ENCODE results near the gene FARS2. TPM values are rescaled to one million over a fixed set of nuclear protein-coding genes. Genes with fewer than 3 reads are reported as not detected.
"Not testable (repeated sequence)": the region's sequence is repeated elsewhere in the genome, so short reads cannot be mapped to it uniquely, and the experiment has no call there.

FARS2 gene
- total RNA-seq, 2 donors from 2014 or later, result 23.9 to 26.0 TPM

DNA sequence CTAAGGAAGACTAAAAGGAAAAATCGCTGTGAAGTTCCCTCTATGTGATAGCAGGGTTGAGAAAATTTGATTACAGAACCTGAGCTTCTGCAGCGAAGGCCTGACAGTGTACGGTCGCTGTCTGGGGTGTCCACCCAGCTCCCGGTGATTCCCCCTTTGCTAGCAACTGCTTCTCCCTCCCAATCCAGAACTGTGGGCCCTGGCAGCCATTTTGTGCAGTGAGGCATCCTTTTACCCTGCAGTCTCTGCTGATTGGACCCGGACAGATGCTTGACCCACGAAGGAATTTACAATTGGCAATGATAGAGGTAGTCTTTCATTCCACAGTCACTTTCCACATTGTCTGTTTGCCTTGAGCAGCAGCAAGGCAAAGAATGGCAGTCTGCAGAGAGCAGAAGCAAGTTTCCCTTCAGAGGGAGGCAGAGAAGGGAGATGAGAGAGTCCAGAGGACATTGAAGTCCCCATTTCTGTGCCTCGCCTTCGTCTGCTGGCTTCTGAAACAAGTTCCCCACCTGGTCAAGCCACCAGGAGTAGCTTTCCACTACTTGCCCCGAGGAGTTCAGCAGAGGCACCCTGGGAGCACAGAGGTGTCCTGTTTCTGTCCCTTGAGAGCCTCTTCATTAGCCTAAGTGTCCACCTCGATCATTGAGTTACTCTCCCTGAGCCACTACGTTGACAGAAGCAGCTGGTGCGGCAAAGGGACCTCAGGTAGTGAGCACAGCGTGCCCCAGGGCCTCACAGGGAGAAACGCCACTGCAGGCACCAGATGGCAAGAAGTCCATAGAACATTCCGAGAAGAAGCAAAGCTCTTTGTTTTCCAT is 375.1 kb downstream of the FARS2 start:
- H3K4me1 Mint-ChIP-seq (ENCODE audit: low read depth), result peaks cover 11% of the 10 kb centered on the region
- H3K4me3 Mint-ChIP-seq, result no peak overlapping the region
- ATAC-seq (replicated peaks in 1 of 2) (no peak), DNase-seq (no peak)
- no peaks in the 10 kb centered on the region for H3K27me3 Mint-ChIP-seq (ENCODE audit: low read depth)
- no peak overlapping the region for H3K27ac Mint-ChIP-seq
- peaks cover 1 to 9% of the 10 kb centered on the region in 2 donors for H3K9me3 Mint-ChIP-seq
- peaks cover 5 to 16% of the 10 kb centered on the region in 2 donors for H3K36me3 Mint-ChIP-seq (ENCODE audit: insufficient read depth in 2 of 2)

GRCh38 chr6:5637714-5638113 is 376.4 kb downstream of the FARS2 start:
- Mint-ChIP-seq H3K4me1 (ENCODE audit: low read depth) (peaks cover 4% of the 10 kb centered on the region), H3K36me3 (ENCODE audit: insufficient read depth in 2 of 2) (peaks cover 3 to 18% of the 10 kb centered on the region in 2 donors), H3K27me3 (ENCODE audit: low read depth) (no peaks in the 10 kb centered on the region), H3K27ac (no peak overlapping the region), H3K4me3 (no peak overlapping the region), H3K9me3 (peaks cover 1 to 9% of the 10 kb centered on the region in 2 donors)
- ATAC-seq (replicated peaks in 1 of 2) (no peak), DNase-seq (no peak)

GRCh38 chr6:5638666-5639065 is 377.4 kb downstream of the FARS2 start:
- Mint-ChIP-seq H3K27me3 (ENCODE audit: low read depth) (no peaks in the 10 kb centered on the region), H3K27ac (no peak overlapping the region), H3K4me1 (ENCODE audit: low read depth) (no peaks in the 10 kb centered on the region), H3K9me3 (peaks cover 1 to 9% of the 10 kb centered on the region in 2 donors), H3K36me3 (ENCODE audit: insufficient read depth in 2 of 2) (peaks cover 3 to 17% of the 10 kb centered on the region in 2 donors), H3K4me3 (no peak overlapping the region)
- DNase-seq (no peak), ATAC-seq (replicated peaks in 1 of 2) (no peak)

GRCh38 chr6:5639193-5639592 is 377.9 kb downstream of the FARS2 start:
- no peak for DNase-seq
- Mint-ChIP-seq H3K36me3 (ENCODE audit: insufficient read depth in 2 of 2) (peaks cover 3 to 17% of the 10 kb centered on the region in 2 donors), H3K27me3 (ENCODE audit: low read depth) (no peaks in the 10 kb centered on the region), H3K4me3 (no peak overlapping the region), H3K9me3 (peaks cover 1 to 9% of the 10 kb centered on the region in 2 donors), H3K4me1 (ENCODE audit: low read depth) (no peaks in the 10 kb centered on the region), H3K27ac (no peak overlapping the region)
- ATAC-seq (replicated peaks in 1 of 2), result no peak

- DNase-seq, result no peak
- Mint-ChIP-seq H3K27ac (no peak overlapping the region), H3K4me3 (no peak overlapping the region), H3K36me3 (ENCODE audit: insufficient read depth in 2 of 2) (peaks cover 3 to 17% of the 10 kb centered on the region in 2 donors), H3K9me3 (peaks cover 1 to 9% of the 10 kb centered on the region in 2 donors), H3K4me1 (ENCODE audit: low read depth) (no peaks in the 10 kb centered on the region), H3K27me3 (ENCODE audit: low read depth) (no peaks in the 10 kb centered on the region)
- no peak for ATAC-seq (replicated peaks in 1 of 2)
Observed at GRCh38 chr6:5640614-5641013, 379.3 kb downstream of the FARS2 start.

GRCh38 chr6:5644523-5645185 is 383.3 kb downstream of the FARS2 start:
- DNase-seq (no peak), ATAC-seq (replicated peaks in 1 of 2) (no peak)
- H3K36me3 Mint-ChIP-seq (ENCODE audit: insufficient read depth in 2 of 2), result peaks cover 3 to 14% of the 10 kb centered on the region in 2 donors
- peaks cover 1 to 9% of the 10 kb centered on the region in 2 donors for H3K9me3 Mint-ChIP-seq
- H3K4me1 Mint-ChIP-seq (ENCODE audit: low read depth), result no peaks in the 10 kb centered on the region
- no peaks in the 10 kb centered on the region for H3K27me3 Mint-ChIP-seq (ENCODE audit: low read depth)
- no peak overlapping the region for H3K4me3 Mint-ChIP-seq
- no peak overlapping the region for H3K27ac Mint-ChIP-seq

- no peaks in the 10 kb centered on the region for H3K4me1 Mint-ChIP-seq (ENCODE audit: low read depth)
- peaks cover 3 to 8% of the 10 kb centered on the region in 2 donors for H3K36me3 Mint-ChIP-seq (ENCODE audit: insufficient read depth in 2 of 2)
- no peak overlapping the region for H3K4me3 Mint-ChIP-seq
- no peak overlapping the region for H3K27ac Mint-ChIP-seq
- peaks cover 1 to 3% of the 10 kb centered on the region in 2 donors for H3K9me3 Mint-ChIP-seq
- no peaks in the 10 kb centered on the region for H3K27me3 Mint-ChIP-seq (ENCODE audit: low read depth)
- ATAC-seq (replicated peaks in 1 of 2) (no peak), DNase-seq (no peak)
Observed at GRCh38 chr6:5645328-5646290, 384.3 kb downstream of the FARS2 start.

DNA sequence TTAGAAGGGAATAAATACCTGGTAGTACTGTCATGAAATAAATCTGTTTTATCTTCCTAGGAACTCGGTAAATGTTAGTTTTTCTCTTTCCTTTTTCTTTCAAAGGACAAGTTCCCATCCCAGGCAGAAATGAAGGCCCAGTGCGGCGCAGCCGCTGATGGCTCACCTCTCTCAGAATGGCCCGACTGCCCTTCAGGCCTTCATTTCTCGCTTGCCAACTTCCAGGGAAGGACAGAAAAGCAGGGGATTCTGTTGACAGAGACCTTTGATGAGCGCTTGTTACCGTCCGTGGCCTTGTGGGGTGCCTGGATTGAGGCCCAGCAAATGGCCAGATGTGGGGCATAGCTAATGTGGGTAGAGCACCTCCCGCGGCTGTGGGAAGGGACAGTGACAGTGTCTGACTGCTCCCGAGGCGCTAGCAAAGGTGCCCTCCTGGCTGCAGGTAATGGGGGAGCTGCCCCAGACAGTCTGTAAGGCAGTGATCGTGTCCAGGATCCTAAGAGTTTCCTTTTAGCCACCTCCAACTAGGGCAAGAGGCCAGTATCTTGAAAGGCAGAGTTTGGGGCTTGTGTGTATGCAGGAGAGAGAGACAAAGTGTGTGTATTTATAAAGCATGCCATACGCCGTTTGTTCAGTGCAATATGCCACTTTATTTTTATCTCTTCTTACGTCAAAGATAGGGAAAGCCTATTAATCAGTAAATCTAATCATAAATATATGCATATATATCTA is 391.3 kb downstream of the FARS2 start:
- Mint-ChIP-seq H3K27me3 (ENCODE audit: low read depth) (no peaks in the 10 kb centered on the region), H3K36me3 (ENCODE audit: insufficient read depth in 2 of 2) (no peaks in the 10 kb centered on the region), H3K4me3 (no peak overlapping the region), H3K9me3 (no peaks in the 10 kb centered on the region), H3K4me1 (ENCODE audit: low read depth) (peaks cover 4% of the 10 kb centered on the region), H3K27ac (no peak overlapping the region)
- no peak for ATAC-seq (replicated peaks in 1 of 2)
- no peak for DNase-seq

GRCh38 chr6:5653801-5654200 is 392.5 kb downstream of the FARS2 start:
- Mint-ChIP-seq H3K27me3 (ENCODE audit: low read depth) (no peaks in the 10 kb centered on the region), H3K36me3 (ENCODE audit: insufficient read depth in 2 of 2) (no peaks in the 10 kb centered on the region), H3K4me3 (no peak overlapping the region), H3K27ac (no peak overlapping the region), H3K9me3 (no peaks in the 10 kb centered on the region), H3K4me1 (ENCODE audit: low read depth) (peaks cover 7% of the 10 kb centered on the region)
- no peak for DNase-seq
- ATAC-seq (replicated peaks in 1 of 2), result no peak

DNA sequence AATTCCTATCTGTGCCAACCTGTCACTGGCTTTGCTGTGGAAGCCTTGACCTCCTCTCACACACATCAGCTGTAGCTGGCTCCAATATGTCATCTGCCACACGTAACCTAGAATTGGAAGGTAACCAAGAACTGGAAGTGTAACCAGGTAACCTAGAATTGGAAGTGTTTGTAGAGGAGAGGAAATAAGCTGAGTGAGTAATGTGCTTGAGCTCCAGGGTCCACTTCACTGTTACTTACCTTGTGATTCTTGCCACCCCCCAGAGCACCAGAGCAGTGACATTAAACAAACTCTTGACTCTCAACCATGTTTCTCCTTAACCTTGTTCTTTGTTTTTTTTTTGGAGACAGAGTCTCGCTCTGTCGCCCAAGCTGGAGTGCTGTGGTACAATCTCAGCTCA is 394.9 kb downstream of the FARS2 start:
- Mint-ChIP-seq H3K9me3 (peaks cover 0 to 3% of the 10 kb centered on the region in 2 donors), H3K4me3 (no peak overlapping the region), H3K4me1 (ENCODE audit: low read depth) (peaks cover 7% of the 10 kb centered on the region), H3K27me3 (ENCODE audit: low read depth) (no peaks in the 10 kb centered on the region), H3K27ac (no peak overlapping the region), H3K36me3 (ENCODE audit: insufficient read depth in 2 of 2) (no peaks in the 10 kb centered on the region)
- no peak for ATAC-seq (replicated peaks in 1 of 2)
- no peak for DNase-seq

DNA sequence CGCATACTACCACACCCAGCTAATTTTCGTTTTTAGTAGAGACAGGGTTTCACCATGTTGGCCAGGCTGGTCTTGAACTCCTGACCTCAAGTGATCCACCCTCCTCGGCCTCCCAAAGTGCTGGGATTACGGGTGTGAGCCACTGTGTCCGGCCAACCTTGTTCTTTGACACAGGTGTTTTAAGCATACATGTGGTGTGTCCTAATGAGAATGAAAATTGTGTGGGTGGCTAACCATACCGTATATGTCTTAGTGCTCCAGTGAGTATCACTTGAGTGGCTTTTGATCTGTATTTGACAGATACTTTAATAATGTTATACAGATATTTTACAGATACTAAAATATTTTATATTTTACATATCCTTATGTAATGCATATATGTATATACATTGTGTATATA is 395.4 kb downstream of the FARS2 start:
- not testable (repeated sequence) for H3K27me3 Mint-ChIP-seq (ENCODE audit: low read depth); H3K4me1 Mint-ChIP-seq (ENCODE audit: low read depth); H3K27ac Mint-ChIP-seq; ATAC-seq (replicated peaks in 1 of 2); DNase-seq; H3K36me3 Mint-ChIP-seq (ENCODE audit: insufficient read depth in 2 of 2); H3K4me3 Mint-ChIP-seq; H3K9me3 Mint-ChIP-seq

GRCh38 chr6:5657684-5658430 is 396.5 kb downstream of the FARS2 start:
- H3K27me3 Mint-ChIP-seq (ENCODE audit: low read depth), result no peaks in the 10 kb centered on the region
- DNase-seq (no peak), ATAC-seq (replicated peaks in 1 of 2) (no peak)
- H3K36me3 Mint-ChIP-seq (ENCODE audit: insufficient read depth in 2 of 2), result no peaks in the 10 kb centered on the region
- H3K27ac Mint-ChIP-seq, result no peak overlapping the region
- H3K4me1 Mint-ChIP-seq (ENCODE audit: low read depth), result peaks cover 7% of the 10 kb centered on the region
- no peak overlapping the region for H3K4me3 Mint-ChIP-seq
- peaks cover 0 to 3% of the 10 kb centered on the region in 2 donors for H3K9me3 Mint-ChIP-seq
